Mucosa of stomach (tissue), 1 donor: ENCODE measurements around the gene NOX5.

ENCODE experiments used
- H3K27me3 ChIP-seq: one replicate; pipeline ENCODE4 v1.7.0; 2013; ENCODE audit warnings: mild to moderate bottlenecking, low read length; ENCODE audit not compliant: control insufficient read depth, insufficient read depth
- H3K36me3 ChIP-seq: one replicate; pipeline ENCODE4 v1.7.0; 2013; ENCODE audit warnings: low read length; ENCODE audit not compliant: control insufficient read depth, insufficient read depth
- H3K4me1 ChIP-seq: one replicate; pipeline ENCODE4 v1.7.0; 2013; ENCODE audit warnings: mild to moderate bottlenecking, low read length; ENCODE audit not compliant: control insufficient read depth, insufficient read depth
- H3K4me3 ChIP-seq: one replicate; pipeline ENCODE4 v1.7.0; 2013; ENCODE audit warnings: low read length
- H3K9ac ChIP-seq: one replicate; pipeline ENCODE4 v1.7.0; 2013; ENCODE audit warnings: mild to moderate bottlenecking, low read length, moderate library complexity
- H3K9me3 ChIP-seq: one replicate; pipeline ENCODE4 v1.7.0; 2013; ENCODE audit warnings: mild to moderate bottlenecking, low read length, moderate library complexity; ENCODE audit not compliant: control insufficient read depth
- donor health status: Pancreatic carcinoma.

Gene NOX5

GRCh38 chr15:69032031-69032430 lies 17.5 kb downstream of the NOX5 start:
- no peak overlapping the region for H3K9ac ChIP-seq
- H3K9me3 ChIP-seq = no peaks in the 10 kb centered on the region
- H3K27me3 ChIP-seq = peaks cover 16% of the 10 kb centered on the region
- H3K4me3 ChIP-seq = no peak overlapping the region
- no peaks in the 10 kb centered on the region for H3K4me1 ChIP-seq
- no peaks in the 10 kb centered on the region for H3K36me3 ChIP-seq

GRCh38 chr15:69032703-69033373 lies 18.3 kb downstream of the NOX5 start:
- Histone ChIP-seq H3K9me3 (no peaks in the 10 kb centered on the region), H3K4me3 (no peak overlapping the region), H3K9ac (no peak overlapping the region), H3K27me3 (peaks cover 16% of the 10 kb centered on the region), H3K4me1 (no peaks in the 10 kb centered on the region), H3K36me3 (no peaks in the 10 kb centered on the region)

- H3K27me3 ChIP-seq = peaks cover 16% of the 10 kb centered on the region
- H3K9me3 ChIP-seq = no peaks in the 10 kb centered on the region
- no peaks in the 10 kb centered on the region for H3K36me3 ChIP-seq
- H3K4me1 ChIP-seq = no peaks in the 10 kb centered on the region
- H3K9ac ChIP-seq = no peak overlapping the region
- H3K4me3 ChIP-seq = no peak overlapping the region
These were observed 19.9 kb downstream of the NOX5 start for GRCh38 chr15:69034352-69034751.

GRCh38 chr15:69035205-69035917 lies 20.9 kb downstream of the NOX5 start:
- H3K9me3 ChIP-seq = no peaks in the 10 kb centered on the region
- H3K36me3 ChIP-seq = no peaks in the 10 kb centered on the region
- no peaks in the 10 kb centered on the region for H3K4me1 ChIP-seq
- H3K9ac ChIP-seq = no peak overlapping the region
- no peak overlapping the region for H3K4me3 ChIP-seq
- peaks cover 16% of the 10 kb centered on the region for H3K27me3 ChIP-seq

- Histone ChIP-seq H3K4me1 (no peaks in the 10 kb centered on the region), H3K27me3 (peaks cover 16% of the 10 kb centered on the region), H3K4me3 (no peak overlapping the region), H3K9me3 (no peaks in the 10 kb centered on the region), H3K9ac (no peak overlapping the region), H3K36me3 (no peaks in the 10 kb centered on the region)
These were observed 21.4 kb downstream of the NOX5 start for GRCh38 chr15:69035918-69036258.

- H3K27me3 ChIP-seq = peaks cover 12% of the 10 kb centered on the region
- no peak overlapping the region for H3K4me3 ChIP-seq
- H3K4me1 ChIP-seq = no peaks in the 10 kb centered on the region
- H3K9me3 ChIP-seq = no peaks in the 10 kb centered on the region
- no peak overlapping the region for H3K9ac ChIP-seq
- H3K36me3 ChIP-seq = no peaks in the 10 kb centered on the region
These were observed 22.3 kb downstream of the NOX5 start for GRCh38 chr15:69036826-69037225.

GRCh38 chr15:69037482-69037881 lies 23.0 kb downstream of the NOX5 start:
- no peaks in the 10 kb centered on the region for H3K9me3 ChIP-seq

GRCh38 chr15:69037977-69038376 lies 23.5 kb downstream of the NOX5 start:
- Histone ChIP-seq H3K9ac (no peak overlapping the region), H3K4me1 (no peaks in the 10 kb centered on the region), H3K36me3 (no peaks in the 10 kb centered on the region), H3K4me3 (no peak overlapping the region), H3K9me3 (no peaks in the 10 kb centered on the region), H3K27me3 (peaks cover 8% of the 10 kb centered on the region)

More at GRCh38 chr15:69037482-69037881, 23.0 kb downstream of the NOX5 start:
- H3K27me3 ChIP-seq = peaks cover 12% of the 10 kb centered on the region
- H3K36me3 ChIP-seq = no peaks in the 10 kb centered on the region
- no peaks in the 10 kb centered on the region for H3K4me1 ChIP-seq
- no peak overlapping the region for H3K9ac ChIP-seq
- H3K4me3 ChIP-seq = no peak overlapping the region

GRCh38 chr15:69038508-69038907 lies 24.0 kb downstream of the NOX5 start:
- Histone ChIP-seq H3K4me3 (no peak overlapping the region), H3K9me3 (no peaks in the 10 kb centered on the region), H3K27me3 (peaks cover 5% of the 10 kb centered on the region), H3K36me3 (no peaks in the 10 kb centered on the region), H3K4me1 (peaks cover 3% of the 10 kb centered on the region), H3K9ac (no peak overlapping the region)

- Histone ChIP-seq H3K4me3 (no peak overlapping the region), H3K4me1 (peaks cover 12% of the 10 kb centered on the region), H3K27me3 (peaks cover 5% of the 10 kb centered on the region), H3K9ac (no peak overlapping the region), H3K9me3 (no peaks in the 10 kb centered on the region), H3K36me3 (no peaks in the 10 kb centered on the region)
These were observed 25.2 kb downstream of the NOX5 start for GRCh38 chr15:69039516-69040225.

GRCh38 chr15:69042531-69042930 lies 28.0 kb downstream of the NOX5 start:
- Histone ChIP-seq H3K4me1 (peaks cover 12% of the 10 kb centered on the region), H3K27me3 (no peaks in the 10 kb centered on the region), H3K9me3 (no peaks in the 10 kb centered on the region), H3K36me3 (no peaks in the 10 kb centered on the region), H3K4me3 (no peak overlapping the region), H3K9ac (no peak overlapping the region)

GRCh38 chr15:69045802-69046201 lies 31.3 kb downstream of the NOX5 start:
- H3K4me1 ChIP-seq = peaks cover 12% of the 10 kb centered on the region
- H3K4me3 ChIP-seq = no peak overlapping the region
- no peaks in the 10 kb centered on the region for H3K27me3 ChIP-seq
- no peak overlapping the region for H3K9ac ChIP-seq
- H3K9me3 ChIP-seq = no peaks in the 10 kb centered on the region
- no peaks in the 10 kb centered on the region for H3K36me3 ChIP-seq
